HG03175 (cell line): ENCODE data around the gene COX7A2L.
"Not testable (repeated sequence)": the region's sequence is repeated elsewhere in the genome, so short reads cannot be mapped to it uniquely, and the experiment has no call there.

ENCODE experiments used
- ATAC-seq: cut with Tn5 transposase; IDR thresholded peaks from one replicate; pipeline ENCODE4 v1.9.1; 2021; ENCODE audit warnings: mild to moderate bottlenecking, moderate library complexity; ENCODE audit not compliant: unreplicated experiment

COX7A2L gene

DNA sequence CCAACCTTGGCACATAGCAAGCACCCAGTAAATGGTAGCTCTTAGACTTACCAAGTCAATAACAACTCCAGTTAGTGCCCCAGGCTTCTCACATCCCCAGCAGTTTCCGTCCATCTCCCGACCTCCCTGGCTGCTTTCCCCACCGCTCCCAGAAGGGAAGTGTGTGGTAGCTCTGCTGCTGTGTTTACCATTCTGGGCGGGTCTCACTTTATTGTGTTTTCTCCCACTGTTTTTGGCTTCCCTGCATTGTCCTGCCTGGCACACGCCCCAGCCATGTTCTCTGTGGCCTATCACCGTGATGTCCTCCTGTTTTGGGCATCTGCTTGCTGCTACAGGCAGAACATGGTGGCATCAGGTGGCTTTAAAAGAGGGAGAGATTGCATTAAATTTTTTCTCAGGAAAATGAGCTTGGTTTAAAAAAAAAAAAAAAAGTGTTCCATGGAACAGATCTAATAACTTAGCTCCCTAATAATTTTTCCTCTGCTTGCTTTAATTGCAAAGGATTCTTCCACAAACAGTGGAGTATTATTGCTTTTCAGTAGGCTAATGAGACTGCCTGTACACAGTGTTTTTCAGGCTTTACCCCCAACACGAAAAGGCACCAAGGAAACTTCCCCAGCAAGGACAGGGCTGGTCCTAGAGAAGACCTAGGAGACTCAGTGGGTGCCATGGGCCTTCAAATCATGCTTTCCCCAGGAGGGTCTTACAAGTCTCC lies 8.0 kb upstream of the COX7A2L start:
- ATAC-seq = no peak

DNA sequence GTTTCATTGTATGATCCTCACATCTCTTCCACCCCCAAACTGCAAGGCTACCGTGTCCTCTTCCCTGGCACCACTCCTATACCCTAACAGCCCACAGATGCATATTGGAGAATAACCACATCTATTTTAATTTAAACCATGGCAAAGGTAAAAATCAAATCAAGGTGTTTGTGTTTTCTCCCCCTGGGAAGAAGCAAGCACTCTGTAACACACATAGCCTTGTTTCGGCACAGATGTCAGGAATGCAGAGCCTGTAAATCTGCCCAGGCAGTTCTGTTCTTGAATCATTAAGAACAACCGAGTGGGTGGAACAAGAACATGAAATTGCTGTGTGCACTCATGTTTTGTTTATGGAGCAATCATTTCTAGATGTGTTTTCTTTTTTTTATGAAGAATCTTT lies 6.8 kb upstream of the COX7A2L start:
- ATAC-seq = no peak

DNA sequence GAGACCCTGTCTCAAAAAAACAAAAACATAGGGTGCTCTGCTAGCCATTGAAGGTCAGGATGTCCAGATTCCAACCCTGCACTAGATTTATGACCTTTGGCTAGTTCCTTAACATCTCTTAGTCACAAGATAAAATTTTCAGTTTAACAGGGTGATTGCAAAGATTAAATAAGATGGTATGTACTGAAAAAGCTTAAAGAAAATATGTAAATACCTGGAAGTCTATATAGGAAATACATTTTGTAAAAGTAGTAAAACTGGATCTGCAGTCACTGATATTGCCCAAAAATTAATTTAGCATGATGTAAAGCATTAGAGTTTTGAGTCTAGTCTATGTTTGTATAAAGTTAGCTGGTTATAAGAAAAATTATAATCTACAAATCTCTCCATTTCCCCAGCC lies 5.4 kb upstream of the COX7A2L start:
- no peak for ATAC-seq

DNA sequence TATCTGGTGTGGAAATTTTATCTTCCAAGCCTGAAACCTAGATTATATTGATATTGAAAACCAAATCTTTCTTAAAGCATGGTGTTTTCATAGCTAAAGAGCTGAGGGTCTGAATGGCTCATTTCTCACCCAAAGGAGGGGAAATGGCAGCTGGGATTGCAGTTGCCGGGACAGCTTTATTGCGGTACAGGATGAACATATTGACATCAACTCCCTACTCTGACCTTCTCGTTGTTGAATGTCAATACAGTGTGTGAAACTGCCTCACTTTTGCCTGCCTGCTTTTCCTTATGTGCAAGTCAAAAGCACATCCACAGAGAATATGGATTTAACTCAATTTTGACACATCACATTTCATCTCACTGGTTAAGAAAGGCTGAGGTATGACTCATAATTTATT lies 3.6 kb upstream of the COX7A2L start:
- ATAC-seq = no peak

DNA sequence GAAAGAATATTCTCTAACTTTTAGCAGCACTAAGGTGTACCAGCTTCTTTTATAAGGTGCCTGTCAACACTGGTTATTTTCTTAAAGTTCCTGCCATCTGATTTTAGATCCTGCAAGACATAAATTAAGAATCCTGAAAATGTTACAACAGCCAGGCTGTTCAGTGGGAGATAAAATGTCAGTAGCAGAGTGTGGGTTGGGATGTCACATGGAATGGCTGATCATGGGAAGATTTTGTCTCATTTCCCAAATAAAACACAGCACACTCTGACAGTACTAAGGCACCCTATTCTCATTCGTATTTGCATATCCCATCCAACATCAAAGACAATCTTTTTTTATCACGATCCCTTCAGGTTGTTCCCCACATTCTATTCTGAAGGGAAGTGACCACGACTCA lies 2.4 kb upstream of the COX7A2L start:
- no peak for ATAC-seq

DNA sequence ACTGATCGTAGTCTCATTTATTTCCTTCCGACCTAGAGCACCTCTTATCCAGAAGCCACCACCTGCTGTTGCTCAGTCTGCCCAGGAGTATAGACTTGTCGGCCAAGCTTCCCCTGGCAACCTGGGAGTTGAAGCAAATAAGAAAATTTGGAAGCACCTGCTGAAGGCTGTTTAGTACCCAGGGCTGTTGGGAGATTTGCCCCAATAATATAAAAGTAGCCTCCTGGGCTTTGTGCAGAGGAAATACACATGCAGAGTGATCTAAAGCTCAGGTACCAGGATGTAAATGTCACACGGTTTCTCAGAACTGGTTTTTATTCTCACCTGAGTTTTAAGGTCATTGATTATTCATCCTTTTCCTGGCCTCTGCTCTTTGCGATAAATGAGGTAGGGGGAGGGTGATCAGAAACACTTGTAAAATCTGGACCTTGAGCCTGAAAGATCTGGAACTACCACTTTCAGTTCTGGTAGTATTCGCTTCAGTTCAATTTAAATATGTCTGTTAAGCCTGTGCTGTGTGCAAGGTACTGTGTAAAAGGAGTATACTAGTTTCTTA lies 789 bp upstream of the COX7A2L start:
- ATAC-seq = peak; percentile 35

DNA sequence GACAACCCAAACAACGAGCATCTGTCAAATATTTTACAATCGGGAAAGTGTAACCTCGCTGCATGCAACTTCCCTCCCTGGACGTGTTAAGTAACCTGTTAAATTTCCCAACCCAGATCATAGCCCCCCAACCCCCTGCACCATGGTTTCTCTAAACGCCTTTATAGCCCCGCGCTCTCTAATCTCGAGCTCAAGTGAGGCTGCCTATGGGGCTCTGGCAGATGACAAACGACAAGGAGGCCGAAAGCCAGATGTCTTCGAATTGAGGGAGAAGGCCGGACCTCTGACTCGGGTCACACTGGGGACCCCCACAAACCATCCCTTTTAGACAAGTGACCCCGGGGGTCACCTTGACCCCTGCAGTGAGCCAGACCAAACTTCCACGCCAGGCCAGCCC lies 526 bp downstream of the COX7A2L start:
- ATAC-seq = no peak

DNA sequence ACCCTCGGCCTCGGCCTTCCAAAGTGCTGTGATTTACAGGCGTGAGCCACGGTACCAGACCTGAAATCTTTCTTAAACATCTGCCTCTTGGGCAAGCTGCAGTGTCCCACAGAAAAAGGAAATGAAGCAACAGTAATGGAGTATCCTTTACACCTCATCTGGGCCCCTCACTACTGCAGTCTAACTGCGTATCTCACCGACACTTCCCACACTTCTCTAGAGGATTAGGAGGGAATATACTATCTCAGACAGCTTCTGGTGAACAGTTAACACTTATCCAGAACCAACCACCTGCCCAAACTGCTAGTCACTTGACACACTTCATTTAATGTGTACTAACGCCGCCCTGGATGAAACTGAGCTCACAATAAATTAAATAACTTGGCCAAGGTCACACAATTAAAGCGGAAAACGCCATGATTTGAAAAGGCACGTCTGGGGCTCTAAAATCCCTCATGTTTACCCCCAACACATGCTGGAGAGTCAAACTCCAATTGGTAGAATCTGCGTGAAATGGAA lies 993 bp downstream of the COX7A2L start:
- no peak for ATAC-seq

DNA sequence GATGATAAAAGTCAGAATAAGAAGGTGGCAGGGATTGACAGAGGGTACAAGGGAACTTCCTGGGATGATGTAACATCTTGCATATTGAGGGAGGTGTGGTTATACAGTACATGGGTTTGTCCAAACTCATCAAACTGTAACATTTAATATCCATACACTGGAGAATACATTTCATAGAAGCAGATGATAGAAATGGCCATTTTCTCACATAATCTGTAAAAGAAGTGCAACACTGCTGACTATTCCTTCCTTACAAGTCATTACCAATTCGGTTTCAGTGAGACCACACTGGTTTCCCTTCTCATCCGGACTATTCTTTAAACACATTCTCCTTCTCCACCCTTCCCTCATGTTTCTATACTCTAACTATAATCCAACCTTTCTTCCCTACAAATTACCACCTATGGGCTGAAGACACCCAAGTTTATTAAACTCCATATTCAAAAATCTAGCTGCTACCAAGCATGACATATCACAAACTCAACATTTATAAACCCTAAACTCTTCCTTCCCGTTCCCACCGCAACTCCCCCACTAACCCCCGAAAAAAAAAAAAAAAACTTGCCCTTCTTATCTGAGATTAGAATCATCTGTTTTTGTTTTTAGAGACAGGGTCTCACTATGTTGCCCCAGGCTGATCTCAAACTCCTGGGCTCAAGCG lies 1.6 kb downstream of the COX7A2L start:
- ATAC-seq = no peak

DNA sequence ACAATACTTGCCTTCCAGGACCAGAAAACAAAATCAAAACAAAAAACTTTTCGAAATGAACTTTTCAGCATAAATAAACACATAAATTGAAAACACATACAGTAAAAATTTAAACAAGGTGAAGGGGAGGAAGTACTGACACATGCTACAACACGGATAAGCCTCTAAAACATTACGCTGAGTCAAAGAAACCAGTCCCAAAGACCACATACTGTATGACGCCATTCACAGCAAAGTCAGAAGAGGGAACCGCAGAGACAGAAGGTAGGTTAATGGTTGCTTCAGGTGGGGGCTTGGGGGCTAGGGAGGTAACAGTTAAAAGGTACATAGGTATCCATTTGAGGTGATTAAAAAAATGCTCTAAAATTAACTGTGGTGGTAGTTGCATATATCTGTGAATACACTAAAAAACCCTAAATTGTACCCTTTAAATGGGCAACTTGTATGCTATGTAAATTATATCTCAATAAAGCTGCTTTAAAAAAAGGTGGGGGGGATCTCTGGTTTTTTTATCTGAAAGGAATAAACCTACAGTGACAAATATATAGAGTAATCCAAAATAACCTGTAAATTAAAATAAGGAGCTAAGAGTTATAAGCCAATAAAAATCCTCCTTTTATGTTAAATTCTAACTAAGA lies 7.1 kb downstream of the COX7A2L start:
- no peak for ATAC-seq

DNA sequence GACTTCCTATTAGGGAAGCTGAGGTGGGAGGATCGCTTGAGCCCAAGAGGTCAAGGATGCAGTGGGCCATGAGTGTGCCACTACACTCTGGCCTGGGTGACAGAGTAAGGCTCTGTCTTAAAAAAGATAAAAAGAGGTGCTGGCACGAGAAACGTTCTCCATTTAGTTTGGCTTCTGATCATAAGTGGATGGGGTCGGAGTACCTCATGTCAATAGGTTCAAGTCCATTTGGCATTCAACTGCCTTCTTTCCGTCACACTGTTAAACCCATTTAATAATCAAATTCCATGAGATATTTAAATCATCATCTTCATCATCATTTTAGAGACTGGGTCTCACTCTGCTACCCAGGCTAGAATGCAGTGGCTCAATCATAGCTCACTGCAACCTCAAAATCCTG lies 9.2 kb downstream of the COX7A2L start:
- no peak for ATAC-seq

DNA sequence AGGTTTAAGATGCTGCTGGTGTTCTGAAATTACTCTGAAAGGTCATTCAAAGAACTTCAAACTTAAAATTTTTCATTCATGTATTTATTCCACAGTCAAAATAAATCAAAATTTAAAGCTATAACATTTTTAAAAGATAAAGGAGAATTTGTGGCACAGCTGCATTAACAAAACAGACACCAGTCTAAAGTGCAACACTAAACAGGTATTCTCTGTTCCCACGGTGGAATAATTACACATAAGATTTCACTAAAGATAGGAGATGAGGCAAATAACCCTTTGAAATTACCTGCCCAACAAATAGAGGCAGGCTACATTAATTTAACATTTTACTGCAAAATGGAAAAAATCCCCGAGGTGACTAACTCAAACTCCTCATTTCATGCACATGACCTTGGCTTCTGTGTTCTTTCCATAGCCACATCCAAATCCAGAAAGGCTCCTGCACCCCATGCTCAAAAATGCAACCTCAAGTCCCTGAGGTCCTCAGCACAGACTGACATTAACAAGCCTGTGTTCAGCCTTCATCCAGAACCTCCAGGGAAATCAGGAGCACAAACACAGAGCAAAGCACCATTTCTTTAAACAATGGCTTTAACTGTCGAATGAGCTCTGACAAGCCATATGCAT lies 10.5 kb downstream of the COX7A2L start:
- ATAC-seq = no peak

DNA sequence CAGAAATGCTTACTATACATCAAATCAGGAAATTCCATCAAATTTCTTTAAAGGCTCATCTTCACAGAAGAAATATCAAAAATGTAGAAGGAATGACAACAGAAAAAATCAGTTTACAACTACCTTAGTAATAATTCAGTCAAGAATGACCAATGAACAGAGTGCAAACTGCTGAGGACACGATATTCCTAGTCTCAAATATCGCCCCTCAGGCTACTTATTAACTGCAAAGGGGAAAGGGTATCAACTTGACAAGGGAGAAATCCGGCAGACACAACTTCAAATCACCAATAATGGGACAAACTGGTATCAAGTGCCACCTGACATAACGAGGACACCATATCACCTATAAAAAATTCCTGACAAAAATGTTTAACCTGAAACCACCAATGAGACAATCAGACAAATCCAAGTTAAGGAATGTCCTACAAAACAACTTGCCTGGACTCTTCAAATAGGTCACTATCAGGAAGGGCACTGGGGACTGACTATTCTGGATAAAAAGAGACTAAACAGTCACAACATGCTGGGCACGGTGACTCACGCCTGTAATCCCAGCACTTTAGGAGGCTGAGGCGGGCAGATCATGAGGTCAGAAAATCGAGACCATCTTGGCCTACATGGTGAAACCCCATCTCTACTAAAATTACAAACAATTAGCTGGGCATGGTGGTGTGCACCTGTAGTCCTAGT lies 12.8 kb downstream of the COX7A2L start:
- ATAC-seq = no peak

DNA sequence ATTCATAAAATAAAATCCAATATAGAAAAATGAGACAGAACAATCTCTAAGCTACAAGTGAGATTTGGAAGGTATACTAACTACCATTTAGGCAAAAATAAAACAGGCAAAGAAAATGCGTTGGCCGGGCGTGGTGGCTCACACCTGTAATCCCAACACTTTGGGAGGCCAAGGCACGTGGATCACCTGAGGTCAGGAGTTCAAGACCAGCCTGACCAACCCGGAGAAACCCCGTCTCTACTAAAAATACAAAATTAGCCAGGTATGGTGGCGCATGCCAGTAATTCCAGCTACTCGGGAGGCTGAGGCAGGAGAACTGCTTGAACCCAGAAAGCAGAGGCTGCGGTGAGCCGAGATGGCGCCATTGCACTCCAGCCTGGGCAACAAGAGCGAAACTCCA lies 13.5 kb downstream of the COX7A2L start:
- not testable (repeated sequence) for ATAC-seq

DNA sequence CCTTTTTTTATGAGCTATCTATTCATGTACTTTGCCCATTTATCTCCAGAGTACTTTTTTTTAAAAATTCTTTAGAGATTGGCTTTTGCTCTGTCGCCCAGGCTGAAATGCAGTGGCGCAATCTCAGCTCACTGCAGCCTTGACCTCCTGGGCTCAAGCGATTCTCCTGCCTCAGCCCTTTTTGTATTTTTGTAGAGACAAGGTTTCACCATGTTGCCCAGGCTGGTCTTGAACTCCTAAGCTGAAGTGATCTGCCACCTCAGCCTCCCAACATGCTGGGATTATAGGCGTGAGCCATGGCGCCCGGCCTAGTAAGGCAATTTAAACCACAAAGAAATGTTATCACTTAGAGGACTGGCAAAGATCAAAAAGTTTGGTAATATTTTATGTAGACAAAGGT lies 14.2 kb downstream of the COX7A2L start:
- ATAC-seq = not testable (repeated sequence)

DNA sequence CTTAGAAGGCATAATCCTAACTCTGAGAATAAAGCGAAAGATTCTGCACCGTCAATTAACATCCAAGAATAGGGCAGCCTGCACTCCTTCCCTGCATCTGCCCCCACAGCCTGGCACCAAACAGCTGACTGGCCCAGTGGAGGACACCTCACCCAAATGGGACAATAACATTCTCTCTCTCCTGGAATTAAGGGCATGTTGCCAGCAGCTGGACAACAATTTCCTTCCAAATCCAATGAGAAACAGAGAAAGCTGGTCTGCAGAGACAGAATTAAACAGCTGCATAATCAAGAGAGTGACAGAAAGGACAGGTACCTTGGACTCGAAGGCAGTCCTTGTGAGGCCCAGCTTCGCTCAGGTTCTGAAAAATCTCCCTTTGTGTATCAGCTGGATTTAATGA lies 15.0 kb downstream of the COX7A2L start:
- no peak for ATAC-seq

DNA sequence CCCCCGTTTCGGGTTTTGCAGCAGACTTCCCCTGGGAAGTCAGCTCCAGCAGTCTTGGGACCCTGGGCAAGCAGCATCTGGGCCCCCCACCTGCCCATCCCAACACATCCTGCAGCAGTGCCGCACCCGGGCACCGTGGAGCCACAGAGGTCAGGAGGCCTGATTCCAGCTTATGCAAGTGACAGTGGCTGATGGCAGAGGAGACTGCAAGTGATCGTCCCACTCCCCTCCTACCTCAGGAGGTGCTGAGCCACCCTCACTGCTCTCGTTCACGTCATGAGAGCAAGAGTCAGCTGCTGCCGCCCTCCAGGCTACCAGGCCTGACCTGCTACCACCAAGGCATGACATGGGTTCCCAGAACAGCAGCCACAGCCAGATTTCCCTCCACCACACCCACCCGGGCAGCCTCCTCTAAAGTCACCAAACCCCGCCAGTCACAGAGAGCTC lies 18.2 kb downstream of the COX7A2L start:
- no peak for ATAC-seq

DNA sequence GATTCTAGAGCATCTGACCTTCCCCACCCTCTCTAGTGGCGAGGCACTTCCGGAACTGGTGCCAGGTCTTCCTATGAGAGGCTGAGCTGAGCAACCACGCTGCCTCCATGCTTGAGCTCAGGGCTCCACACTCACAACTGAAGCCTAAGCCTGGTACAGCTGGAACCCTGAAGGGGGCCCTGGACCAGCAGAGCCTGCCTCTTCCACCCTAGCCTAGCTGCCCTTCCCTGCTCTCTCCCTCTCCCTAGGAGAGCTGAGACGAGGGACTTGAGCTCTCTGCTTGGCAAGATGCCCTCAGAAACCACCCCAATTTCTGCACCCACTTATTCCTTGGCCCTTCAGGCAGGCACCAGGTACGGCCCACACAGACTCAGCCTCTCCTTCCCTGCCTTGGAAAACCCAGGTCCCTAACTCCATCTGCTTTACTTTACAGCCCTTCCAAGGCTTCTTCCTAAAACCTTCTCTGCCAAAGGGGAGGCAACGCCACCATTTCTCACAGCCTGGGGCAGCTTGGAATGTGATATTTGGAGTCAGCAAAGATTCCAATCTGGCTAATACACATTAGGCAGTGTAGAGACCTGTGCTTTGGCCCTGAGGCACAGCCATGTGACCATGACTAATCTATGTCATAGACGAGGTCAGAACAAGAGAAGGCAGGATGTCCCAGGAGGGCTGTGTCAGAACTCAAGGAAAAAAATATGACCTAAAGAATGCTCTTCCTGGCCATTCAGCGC lies 18.8 kb downstream of the COX7A2L start:
- no peak for ATAC-seq

DNA sequence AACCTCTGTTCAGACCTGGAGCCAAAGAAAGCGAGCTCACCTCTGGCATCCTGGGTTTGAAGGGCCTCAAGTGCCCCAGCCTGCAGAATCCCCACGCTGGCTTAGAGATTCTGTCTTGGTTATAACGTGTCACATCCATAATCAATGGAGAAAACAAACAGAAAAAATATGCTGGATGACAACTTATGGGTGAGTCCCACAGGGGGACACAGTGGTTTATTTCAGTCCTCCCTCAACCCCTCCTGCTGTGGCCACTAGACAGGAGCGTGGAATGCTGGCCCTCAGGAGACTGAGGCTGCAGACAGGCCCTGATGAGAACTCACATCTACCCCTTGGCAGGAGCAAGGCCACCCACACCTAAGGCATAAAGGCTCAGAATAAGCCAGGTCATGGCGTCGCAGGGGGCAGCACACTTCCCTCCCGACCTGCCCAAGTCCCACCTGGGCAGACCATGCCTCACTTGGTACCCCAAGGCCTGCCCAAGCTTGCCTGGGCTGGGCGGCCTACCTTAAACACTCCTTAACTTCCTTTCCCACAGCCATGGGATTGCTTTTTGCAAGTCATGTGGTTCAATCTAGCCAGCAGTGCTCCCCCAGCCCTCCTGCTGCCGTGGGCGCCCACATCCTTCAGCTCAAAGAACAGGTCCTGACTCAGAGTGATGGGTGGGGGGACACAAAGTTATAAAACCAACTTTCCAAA lies 19.9 kb downstream of the COX7A2L start:
- ATAC-seq = no peak
